IPS-11a (cell line): ENCODE measurements around the gene UBL4A.
A peak's percentile ranks its signal among the peaks of the same experiment; 100 is the strongest.

ENCODE experiments used
- H3K4me3 ChIP-seq: one replicate; pipeline ENCODE4 v1.5.1; 2013; ENCODE audit warnings: low read depth, low read length, control low read depth

UBL4A gene

DNA sequence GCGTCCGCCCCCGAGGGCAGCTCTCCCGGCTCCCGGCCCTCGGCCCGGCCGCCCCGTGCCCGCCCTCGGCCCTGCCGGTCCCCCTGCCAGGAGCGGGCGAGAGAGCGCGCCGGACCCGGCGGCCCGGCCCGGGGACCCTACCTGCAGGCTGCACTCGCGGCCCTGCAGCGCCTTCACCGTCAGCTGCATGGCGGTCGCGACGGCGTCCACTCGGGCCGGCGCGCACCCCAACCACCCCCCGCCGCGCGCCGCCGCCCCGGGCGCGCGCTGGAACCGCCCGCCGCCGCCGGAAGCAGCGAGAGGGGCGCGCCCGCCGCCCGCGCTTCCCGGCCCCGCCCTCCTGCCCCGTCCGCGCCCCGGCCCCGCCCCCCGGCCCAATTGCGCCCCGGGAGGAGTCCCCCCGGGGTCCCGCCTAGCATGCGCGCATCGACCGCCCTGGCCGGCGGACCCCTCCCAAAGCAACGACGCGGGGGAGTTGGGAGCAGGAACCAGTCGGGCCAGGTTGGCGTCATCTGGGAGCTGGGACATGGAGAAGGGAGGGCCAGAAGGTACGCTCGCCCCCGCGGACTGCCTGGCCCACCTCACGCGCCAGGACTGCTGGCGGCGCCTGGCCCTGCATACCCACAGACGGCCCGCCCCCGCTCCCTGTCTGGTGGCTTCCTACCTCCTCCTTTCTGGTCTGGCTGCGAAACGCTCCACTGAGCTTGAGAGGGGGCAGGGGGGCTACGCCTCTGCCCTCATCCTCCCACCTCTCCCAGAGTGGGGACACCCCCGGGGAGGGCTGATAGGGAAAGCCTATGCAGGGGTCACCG, at the start of gene UBL4A:
Gene UBL4A (minus strand): TSS at position 220 of the 812 bp plus-strand sequence. CDS start 31 bp downstream, at position 189.
- H3K4me3 ChIP-seq = peak within 1 kb of the TSS; percentile 57

DNA sequence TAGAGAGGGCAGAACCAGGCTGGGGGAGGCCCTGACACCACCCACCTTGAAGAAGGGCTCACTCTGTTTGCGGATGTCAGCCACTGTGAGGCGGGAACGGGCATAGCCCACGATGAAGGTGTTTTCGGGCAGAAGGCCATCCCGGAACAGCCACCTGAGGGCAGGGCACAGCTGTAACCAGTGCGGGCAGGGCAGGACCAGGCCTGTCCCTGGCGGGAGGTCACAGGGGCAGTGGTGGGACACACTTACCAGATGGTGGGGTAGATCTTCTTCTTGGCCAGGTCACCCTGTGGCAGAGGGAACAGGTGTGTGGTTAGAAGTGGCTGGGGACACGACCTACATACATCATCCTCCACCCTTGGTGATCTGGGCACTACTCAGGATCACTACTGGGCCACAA, 49.5 kb upstream of the UBL4A start:
- no peak overlapping the region for H3K4me3 ChIP-seq

DNA sequence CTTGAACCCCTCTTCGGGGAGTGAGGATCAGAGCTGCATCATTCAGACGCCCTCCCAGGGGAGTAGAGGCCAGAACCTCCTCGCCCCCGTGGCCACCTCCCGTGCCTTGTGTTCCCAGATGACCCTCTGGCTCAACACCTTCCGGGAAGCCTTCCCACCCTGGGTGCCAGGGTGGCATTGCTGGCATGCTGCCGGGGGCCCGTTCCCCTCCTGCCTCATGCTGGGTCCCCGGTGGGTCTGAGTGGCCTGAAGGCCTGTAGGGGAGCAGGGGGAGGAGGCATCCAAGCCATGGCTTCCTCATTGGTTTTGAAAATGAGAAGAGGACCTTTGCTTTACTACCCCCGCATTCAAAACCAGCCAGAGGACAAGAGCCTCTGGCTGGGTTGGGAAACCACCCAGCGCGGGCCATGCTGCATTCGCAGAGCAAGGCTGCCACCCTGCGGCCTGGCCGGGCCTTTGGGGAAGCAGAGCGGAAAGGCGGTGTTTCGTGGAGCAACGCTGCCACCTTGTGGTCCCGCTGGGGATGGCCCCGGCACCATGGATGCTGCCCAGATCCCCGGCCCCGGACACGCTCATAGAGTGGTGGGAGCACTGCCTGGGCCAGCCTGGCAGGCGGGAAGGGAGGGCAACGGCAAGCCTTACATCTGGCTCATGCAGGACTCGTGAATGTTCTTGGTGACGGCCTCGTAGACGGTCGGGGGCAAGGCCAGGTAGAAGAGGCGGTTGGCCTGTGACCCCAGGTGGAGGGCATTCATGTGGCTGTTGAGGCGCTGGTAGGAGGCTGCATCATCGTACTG, 48.3 kb upstream of the UBL4A start:
- no peak overlapping the region for H3K4me3 ChIP-seq

DNA sequence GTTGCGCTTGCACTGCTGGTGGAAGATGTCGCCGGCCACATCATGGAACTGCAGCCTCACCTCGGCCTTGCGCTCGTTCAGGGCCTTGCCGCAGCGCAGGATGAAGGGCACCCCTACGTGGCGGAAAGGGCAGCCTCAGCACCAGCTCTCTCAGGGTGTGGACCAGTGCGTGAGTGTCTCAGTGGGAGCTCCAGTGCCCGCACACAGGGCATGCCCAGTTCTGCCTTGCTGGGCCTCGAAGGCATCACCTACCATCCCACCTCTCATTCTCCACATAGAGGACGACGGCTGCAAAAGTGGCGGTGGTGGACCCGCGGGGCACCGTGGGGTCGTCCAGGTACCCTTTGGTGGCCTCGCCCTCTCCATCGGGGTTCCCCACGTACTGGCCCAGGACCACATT, 46.3 kb upstream of the UBL4A start:
- H3K4me3 ChIP-seq = no peak overlapping the region

DNA sequence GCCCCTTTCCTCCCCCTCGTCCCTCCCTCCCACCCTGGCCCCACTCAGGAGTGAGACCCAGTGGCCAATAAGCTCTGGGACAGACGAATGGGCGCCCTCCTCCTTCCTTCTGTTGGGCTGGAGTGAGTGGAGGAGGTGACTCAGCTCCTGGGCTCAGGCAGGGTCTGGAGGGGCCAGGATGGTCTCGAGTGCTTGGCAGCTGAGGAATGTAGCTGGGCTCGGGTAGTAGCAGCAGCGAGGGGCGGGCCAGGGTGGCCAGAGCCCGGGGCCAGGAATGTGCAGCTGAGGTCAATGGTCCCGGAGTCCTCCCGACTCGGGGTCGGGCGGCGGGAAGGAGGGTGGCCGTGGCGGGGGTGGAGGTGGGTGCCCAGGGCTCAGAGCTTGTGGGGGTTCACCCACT, 45.2 kb upstream of the UBL4A start:
- no peak overlapping the region for H3K4me3 ChIP-seq

DNA sequence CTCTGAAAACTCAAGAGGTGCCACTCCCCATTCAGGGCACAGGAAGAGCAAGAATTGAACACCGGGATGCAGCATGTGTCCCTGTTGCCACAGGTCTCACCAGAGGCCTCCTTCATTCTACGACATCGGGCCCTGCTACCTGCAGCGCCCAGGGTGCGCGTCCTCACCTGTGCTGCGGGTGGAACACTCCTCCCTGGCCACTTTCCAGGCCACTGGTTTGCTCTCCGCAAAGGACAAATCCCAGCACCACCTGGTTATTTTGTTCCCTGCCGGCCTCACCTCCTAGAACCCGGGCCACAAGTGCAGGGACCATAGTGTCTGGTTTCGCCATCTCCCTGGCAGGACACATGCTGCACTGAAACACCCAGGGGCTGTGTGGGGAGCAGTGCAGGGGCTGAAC, 43.9 kb upstream of the UBL4A start:
- no peak overlapping the region for H3K4me3 ChIP-seq

DNA sequence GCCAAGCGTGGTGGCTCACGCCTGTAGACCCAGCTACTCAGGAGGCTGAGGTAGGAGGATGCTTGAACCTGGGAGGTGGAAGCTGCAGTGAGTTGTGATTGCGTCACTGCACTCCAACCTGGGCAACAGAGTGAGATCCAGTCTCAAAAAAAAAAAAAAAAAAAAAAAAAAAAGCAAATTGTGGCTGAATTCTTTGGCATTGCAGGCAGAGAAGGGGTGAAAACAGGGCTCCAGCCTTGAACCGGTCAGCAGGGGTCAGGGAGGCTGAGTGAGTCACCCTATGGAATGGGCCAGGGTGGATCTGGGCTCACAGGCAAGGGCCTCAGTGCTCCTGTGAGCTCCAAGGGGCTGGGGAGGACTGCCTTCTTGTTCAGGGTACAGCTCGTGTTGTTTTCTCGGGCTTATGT, 42.8 kb upstream of the UBL4A start:
- H3K4me3 ChIP-seq = no peak overlapping the region

DNA sequence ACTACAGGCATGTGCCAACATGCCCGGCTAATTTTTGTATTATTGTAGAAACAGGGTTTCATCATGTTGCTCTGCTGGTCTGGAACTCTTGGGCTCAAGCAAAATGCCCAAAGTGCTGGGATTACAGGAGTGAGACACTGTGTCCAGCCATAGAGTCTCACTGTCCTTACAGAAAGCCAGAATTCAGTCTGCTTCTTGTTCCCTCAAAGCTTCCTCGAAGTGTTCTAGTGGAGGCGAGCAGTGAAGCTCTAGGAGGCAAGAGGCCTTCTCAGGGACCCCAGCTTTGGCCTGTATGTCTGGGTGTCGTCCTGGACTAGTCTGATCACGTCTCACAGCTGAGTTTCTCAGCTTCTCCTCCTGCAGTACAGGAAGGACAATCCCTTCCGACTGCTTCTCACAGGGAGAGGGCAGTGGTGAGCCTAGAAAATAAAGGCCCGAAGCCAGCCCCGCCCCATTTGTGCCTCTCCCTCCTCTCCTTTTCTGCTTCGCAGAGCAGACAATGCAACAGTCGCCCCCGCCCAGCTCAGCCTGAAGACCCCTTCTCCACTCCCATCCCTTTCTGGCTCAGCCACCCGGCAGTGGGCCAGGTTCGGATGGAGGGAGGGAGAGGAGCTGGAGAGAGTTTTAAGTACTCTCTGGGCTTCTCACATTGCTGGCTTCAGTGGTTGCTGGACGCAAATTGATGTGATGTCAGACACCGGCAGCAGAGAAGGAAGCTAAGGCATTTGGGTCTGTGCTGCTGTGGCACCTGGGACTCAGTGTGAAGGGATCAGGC, 40.7 kb upstream of the UBL4A start:
- H3K4me3 ChIP-seq = no peak overlapping the region

DNA sequence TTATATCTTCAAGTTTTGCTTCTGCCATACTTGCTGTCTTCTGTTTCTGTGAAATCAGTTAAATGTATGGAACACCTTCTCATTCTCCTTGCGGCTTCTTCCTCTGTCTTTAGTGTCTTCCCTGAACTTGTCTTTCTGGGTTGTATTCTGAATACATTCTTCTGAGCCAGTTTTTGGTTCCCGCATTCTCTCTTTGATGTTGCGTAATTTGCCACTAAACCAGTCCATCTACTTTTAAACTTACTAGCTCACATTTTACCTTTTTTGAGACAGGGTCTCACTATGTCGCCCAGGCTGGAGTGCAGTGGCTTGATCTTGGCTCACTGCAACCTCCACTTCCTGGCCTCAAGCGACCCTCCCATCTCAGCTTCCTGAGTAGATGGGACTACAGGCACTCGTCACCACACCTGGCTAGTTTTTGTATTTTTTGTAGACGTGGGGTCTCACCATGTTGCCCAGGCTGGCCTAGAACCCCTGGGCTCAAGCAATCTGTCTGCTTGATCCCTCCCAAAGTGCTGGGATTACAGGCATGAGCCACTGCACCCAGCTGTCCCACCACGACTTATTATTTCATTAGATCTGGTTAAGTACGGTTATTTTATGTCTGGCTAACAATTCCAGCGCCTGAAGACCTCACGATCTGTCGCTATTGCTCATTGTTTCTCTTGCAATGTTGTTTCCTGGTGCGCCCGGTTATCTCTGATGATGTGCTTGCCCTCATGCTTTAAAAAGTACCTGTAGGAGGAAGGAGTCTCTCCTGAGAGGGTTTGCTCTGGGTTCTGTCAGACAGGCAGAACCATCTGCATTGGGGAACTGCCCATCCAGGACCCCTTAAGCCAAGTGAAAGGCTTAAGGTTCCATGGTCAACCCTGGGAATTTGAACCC, 39.4 kb upstream of the UBL4A start:
- H3K4me3 ChIP-seq = no peak overlapping the region

DNA sequence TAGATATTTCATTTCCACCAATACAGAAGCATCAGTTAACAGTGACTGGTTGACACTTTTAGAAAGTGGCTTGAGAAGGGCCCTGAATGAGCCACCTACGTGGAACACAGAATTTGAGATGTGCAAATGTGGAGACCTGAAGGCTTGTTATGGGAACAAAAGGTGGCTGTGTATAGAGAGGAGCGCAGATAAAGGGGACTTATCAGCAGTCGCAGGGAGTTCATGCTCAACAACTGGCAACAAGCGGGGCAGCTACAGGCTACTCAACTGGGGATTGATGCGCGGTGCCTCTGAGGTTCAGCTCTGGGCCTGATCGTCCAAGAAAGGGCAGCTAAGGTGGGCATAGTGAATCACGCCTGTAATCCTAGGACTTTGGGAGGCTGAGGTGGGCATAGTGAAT, 33.0 kb upstream of the UBL4A start:
- no peak overlapping the region for H3K4me3 ChIP-seq

DNA sequence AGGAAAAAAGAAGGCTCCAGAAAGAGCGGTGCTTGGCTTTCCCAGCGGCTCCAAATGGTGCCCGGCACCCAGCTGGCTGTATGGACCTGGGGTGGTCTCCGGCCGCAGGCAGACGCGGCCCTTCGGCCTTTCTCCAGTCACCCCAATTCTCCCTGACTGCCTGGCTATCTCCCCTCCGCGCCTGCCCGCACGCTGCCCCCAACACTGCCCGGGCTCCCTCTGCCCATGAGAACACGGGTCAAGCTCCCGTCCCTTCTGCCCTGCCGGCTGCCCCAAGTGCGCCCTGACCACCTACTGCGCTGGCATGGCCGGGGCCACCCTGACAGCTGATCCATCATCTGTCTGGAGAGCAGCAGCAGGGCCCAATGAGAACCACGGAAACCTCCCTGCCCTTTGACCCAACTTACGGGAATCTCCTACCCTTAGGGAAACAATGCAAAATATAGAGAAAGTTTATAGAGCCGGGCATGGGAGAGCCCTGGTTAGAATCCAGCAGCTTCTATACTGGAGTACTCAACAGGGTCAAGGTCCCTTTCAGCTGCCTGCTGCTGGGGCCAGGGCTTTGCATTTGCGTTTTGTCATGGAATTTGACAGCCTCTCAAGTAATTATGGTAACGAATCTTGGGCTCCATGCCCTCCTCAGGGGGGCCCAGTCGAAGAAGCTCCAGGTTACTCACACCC, 30.8 kb upstream of the UBL4A start:
- no peak overlapping the region for H3K4me3 ChIP-seq

DNA sequence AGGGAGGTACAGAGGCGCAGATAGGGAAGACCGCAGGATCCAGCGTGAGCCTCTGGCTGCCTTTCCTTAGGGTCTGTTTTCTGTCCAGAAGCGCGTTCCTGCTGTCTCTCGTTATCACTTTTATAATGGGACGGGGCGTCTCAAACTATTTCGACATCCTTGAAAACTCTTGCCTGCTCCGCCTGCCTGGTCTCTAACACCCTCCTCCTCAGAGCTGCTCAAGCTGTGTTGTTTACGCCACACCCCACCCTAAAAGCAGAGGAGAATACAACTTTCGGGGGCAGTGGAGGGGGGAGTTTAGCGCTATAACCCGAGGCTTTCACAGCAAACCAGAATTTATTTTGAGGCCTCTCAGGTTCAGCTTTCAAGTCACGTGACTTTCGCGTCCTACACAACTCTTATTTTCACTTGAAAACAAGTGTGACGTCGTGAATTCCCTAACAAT, 30.3 kb upstream of the UBL4A start:
- peak overlapping the region; percentile 35 for H3K4me3 ChIP-seq

DNA sequence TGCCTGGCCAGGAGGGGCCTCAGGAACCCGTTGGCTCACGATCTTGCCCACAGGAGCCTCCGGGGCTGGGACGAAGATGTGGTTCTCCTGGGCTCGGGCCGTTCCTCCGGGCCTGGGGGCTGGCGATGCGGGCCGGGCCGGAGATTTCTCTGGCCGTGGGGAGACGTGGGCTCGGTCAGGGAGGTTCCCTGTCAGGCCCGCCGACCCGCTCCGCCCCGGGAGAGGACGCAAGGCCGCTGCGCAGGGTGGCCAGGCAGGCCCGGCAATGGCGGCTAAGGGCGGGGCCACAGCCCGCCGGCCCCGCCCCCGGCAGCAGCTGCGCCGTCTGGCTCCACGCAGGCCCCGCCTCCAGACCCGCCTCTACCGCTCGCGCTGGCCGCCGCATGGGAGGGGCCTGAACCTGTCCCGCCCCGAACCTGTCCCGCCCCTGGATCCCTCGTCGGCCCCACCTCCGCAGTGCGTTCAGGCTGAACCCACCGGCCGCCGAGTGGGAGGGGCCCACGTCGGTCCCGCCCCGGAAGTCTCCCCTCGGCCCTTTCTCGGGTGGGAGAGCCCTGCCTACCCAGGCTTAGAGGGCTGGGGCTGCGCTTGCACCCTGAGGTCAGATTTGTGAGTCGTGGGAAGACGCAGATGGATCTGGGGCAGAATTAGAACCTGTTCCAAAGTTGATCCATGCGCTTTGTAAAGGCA, 29.7 kb upstream of the UBL4A start, which contains the start of gene FAM3A:
Gene FAM3A (minus strand): TSS at position 267 of the 690 bp plus-strand sequence. CDS start 460 bp downstream, outside the sequence.
- H3K4me3 ChIP-seq = peak within 1 kb of the TSS; percentile 57

DNA sequence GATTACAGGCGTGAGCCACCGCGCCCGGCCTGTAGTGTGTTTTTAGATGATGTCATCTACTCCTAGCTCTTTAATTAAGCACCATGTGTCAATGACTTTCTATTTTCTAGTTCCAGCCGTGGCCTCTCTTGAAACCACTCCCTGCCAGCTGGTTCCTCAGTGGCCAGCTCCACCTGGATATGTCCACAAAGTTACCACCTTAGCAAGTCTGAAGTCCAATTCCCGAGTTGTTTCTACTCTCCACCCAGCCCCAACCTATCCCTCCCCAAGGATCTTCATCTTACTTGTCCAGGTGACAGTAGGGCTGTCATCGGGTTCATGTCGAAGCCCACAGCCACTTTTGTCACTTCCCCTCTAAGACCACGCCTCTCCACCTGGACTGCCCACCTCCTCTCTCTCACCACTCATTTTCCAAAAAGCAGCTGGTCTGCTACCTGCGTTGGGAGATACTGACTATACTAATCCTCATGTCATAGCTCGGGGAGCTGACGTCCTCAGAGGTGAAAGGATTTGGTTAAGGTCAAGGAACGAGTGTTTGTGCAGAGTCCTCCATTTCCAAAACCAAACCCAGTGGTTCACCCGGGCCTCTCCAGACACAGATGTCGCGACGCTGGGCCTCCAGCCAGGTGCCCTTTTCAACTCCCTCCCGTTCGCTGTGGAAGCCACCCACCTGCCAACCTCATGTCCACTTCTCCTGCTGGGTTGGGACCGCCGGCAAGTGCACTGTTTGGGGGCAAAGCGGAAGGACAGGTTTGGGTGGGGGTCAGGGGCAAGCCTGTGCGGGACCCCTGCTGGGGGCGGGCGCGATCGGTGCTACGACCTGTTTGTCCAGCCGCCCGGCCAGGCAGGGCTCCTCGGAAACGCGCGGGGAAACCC, 28.9 kb upstream of the UBL4A start:
- peak overlapping the region; percentile 57 for H3K4me3 ChIP-seq

DNA sequence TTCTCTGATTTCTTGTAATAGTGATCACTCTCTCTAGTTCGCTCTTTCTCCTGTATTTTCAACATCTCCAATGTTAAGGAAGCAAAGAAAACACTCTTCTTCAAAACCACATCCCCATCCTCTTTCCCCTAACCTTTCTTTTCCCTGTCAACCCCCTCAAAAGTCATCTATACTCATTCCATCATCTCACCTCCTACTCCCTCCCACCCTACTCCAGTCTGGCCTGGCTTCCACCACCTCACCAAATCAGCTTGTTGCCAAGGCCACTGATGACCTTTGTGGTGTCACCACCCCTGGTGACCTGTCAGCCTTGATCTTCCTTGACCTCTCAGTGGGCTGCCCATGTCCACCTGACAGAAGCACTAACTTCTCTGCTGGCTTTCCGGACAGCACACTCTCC, 27.3 kb upstream of the UBL4A start:
- no peak overlapping the region for H3K4me3 ChIP-seq

DNA sequence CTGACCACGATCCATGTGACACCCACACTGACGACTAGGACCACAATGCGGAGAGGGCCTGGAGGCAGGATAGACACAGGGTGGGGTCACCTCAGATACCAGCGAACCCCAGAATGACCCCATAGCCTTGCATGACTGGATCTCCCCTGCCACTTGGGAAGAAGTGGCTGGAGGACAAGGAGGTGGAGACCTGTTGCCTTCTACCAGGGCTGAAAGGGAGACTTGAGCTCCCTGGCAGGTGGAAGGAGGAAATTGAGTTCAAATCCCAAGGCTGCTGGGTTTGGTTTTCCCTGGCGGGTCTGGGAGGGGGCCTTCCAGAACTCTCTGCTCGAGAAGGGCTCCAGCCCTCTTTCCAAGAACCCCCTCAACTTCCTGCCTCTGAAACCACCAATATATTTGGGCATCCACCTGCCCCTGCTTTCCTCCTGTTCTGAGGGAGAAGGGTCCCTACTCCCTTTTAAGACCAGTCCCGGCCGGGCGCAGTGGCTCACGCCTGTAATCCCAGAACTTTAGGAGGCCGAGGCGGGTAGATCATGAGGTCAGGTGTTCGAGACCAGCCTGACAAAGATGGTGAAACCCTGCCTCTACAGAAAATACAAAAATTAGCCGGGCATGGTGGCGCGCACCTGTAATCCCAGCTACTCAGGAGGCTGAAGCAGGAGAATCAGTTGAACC, 26.6 kb upstream of the UBL4A start:
- no peak overlapping the region for H3K4me3 ChIP-seq

DNA sequence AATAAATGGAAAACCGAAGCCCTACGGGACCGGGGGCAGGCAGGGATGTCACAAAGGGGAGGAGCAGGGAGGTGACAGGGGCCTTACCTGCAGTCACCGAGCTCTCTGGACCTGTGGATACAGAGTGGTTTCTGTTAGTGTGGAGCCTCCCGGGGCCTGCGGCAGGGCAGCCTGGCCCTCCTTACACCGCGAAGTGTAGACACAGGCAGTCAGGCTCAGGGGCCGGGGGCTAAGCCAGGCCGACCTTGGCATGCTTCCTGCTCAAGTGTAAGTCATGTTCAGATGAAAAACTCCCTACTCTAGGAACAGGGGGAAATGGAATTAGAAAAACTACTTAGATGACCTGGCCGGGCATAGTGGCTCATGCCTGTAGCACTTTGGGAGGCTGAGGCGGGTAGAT, 25.3 kb upstream of the UBL4A start:
- no peak overlapping the region for H3K4me3 ChIP-seq

DNA sequence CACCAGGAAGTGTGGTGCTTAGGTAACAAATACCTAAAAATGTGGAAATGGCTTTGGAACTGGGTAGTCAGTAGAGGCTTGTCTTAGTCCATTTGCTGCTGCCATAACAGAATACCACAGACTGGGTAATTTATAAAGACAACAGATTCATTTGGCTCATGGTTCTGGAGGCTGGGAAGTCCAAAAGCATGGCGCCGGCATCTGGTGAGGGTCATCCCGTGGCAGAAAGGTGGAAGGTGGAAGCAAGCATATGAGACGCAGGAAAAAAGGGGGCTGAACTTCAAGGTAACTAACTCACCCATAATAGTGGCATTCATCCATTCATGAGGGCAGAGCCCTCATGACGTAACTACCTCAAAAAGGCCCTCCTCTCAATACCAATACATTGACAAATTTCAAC, 23.0 kb upstream of the UBL4A start:
- no peak overlapping the region for H3K4me3 ChIP-seq
